ENCODE results near the gene C1RL.

C1RL gene, protein sequence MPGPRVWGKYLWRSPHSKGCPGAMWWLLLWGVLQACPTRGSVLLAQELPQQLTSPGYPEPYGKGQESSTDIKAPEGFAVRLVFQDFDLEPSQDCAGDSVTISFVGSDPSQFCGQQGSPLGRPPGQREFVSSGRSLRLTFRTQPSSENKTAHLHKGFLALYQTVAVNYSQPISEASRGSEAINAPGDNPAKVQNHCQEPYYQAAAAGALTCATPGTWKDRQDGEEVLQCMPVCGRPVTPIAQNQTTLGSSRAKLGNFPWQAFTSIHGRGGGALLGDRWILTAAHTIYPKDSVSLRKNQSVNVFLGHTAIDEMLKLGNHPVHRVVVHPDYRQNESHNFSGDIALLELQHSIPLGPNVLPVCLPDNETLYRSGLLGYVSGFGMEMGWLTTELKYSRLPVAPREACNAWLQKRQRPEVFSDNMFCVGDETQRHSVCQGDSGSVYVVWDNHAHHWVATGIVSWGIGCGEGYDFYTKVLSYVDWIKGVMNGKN

DNA sequence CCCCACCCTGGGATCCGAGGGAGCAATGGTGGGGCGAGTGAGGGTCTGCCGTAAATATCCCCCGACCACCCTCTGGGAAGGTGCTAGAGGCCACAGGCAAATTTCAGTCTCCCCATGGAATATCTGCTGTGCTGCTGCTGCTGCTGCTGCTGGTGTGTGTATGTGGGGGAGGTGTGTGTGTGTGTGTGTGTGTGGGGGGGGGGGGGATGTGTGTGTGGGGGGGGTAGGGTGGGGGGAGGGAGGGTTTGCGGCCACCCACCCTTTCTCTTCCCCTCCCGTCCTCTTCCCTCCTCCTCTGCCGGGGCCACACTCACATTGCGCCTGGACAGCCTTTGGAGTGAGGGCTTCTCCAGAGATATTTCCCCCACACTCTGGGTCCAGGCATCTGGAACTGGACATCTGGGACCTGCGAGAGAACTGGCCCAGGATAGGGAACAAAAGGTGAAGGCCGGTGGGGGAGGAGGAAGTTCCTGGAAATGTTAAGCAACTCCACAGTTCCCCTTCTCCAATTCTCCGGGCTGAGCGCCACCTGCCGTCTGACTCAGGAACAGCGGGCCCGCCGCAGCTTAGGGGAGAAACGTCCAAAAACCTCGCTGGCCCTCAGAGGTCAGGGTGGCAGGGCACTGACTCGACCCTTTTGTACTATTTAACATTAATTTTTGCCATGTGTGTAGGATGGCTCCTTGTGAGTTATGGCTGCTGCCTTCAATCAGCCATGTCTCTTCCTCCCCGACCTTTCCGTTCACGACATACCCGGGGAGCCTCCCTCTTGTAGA is at the start of gene C1RL:
Gene C1RL, minus strand, starts transcription at position 419 of the 776 bp plus-strand sequence. Its CDS starts 34 bp downstream, at position 385.
- DNase-seq: peak; percentile 69

DNA sequence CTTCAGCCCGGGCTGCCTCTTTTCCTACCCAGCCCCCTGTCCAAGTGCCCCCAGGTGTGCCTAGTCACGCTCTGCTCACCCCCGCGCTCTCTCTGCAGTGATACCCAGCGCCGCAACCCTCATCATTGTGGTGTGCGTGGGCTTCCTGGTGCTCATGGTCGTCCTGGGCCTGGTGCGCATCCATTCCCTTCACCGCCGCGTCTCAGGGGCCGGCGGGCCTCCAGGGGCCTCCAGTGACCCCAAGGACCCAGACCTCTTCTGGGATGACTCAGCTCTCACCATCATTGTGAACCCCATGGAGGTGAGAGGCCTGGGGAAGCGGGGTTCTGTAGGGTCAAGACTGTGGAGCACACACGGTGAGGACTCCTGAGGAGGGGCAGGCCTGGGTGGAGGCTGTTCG is 48.4 kb upstream of the C1RL start:
- DNase-seq: no peak

DNA sequence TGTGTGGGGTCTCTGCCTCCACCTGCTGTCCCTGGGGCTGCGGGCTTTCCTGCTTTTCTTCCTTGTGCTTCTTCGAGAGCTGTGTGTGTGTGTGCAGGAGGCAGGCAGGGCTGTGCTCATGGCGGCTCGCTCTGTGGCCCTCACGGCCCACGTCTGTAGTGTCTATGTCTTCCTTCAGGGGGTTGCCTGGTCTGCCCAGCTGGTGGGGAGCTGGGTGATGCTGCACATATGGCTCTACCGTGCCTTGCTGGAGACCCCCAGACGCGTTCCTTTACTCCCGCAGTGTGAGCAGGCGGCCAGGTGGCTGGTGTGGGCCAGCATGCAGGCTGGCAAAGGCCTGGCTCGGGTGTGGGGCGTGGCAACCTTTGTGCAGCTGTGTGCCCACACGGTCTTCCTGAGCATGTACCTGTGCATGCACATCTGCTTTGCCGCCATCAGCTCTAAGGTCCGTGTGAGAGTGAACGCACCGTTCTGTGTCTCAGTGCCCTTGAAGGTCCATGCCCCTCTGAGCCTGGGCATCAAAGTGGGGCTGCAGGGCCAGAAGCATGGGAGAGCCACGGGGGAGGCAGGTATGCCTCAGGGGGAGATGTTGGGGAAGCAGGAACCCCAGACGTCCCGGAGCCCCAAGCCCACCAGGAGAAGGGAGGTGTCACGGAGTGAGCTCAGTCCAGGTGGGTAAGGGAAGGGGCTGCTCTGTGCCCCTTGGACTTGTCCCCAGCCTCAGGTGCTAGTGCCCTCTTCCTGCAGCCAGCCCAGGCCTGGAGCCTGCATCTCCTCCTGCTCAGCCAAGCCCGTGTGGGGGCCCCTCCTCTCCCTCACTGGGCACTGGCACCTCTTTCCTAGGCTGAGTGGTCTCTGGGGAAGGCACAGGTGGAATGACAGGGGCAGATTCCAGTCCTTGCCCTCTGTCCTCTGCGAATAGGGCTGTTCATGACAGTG is 47.5 kb upstream of the C1RL start:
- DNase-seq: no peak

DNA sequence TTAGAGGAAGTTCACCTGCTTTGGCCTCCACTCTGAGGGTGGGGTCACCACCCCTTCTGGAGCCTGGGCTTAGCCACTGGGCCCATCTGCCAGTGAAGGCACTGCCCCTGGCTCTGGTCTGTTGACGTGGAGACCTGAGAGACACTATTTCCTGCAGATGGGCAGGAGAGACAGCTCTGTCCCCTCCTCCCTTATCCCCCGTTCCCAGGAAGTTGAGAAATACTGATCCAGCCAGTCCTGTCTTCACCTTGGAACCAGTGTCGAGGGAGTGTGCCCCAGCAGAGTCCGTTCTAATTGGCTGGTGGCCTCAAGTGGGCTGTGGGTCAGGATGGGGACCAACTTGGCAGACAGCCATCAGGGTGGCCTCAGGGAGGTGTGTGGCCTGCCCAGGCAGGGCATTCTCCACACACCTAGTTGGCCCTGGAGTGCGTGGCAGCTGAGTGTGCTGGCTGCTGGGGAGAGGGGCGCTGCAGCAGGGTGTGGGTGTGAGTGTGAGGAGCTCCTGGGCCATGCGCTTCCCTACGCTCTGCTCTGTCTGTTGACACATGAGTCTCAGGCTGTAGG is 46.5 kb upstream of the C1RL start:
- no peak for DNase-seq

DNA sequence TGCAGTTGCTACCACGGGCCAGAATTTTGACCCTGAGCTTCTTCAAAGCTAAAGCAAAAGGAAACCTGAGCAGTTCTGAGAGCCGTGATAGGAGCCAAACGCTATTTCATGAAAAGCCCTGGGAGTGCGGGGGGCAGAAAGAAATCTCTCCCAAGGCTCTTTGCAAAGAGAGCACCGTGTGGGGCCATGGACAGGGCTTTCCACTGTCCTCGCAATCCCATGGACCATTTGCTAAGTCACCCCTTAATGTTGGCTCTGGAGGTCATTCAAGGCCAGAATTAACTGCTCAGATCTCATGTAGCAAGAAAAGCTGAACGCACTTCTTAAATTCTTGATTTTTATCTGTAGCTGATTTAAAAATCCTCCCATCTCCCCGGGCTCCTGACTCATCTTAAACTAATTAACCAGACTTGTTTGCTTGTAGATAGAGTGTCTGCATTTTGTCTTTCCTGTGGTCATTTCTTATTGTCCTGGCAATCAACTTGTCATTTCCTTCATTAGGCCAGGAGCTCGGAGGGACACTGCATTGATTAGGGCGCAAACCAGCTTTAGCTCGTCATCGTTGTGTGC is 46.0 kb upstream of the C1RL start:
- no peak for DNase-seq

DNA sequence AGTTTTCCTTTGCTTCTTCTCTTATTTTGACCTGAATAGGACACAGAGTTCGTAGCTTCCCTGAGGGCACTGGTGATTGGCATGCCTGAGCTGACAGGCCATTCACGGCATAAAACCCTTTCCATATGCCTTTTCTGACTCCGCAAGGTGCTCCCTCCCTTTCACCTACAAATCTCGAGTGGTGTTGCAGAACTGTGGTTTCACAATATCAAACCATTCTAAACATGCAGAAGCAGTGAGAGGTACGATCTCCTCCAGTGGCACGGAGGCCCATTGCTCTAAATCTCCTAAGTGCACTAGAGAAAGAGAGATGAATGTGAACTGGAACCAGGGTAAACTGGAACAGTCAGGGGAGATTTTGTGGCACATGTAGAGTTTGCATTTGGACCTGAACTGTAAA is 45.0 kb upstream of the C1RL start:
- no peak for DNase-seq

DNA sequence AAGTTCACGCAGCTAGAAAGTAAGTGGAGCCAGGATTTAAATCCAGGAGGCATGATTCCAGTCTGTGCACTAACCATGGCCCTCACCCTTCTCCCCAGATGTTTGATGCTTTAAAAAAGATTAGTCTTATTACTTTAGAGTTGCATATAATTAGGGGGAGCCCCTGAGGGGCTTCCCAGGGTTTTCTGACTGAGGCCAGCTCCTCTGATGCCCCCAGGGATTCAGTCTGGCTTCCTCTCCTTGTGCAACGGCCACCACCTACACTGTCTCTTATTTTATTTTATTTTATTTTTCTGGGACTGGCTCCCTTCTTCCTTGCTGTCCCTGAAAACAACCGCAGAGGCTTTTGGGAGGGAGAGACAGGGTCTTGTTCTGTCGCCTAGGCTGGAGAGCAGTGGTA is 43.8 kb upstream of the C1RL start:
- no peak for DNase-seq

DNA sequence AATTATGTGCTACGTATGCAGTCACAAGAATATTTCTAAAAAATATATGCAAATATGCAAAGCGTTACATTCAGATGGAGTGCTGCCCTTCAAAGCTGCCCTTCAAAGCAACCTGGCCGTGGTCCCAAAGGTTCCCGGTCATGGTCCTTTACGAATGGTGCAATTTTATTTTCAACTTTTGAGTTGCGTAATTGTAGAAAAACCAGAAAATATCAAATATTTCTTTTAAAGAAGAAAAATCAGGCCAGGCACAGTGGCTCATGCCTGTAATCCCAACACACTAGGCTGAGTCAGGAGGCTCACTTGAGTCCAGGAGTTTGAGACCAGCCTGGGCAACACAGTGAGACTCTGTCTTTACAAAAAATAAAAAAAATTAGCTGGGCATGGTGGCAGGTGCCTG is 42.5 kb upstream of the C1RL start:
- DNase-seq: no peak

DNA sequence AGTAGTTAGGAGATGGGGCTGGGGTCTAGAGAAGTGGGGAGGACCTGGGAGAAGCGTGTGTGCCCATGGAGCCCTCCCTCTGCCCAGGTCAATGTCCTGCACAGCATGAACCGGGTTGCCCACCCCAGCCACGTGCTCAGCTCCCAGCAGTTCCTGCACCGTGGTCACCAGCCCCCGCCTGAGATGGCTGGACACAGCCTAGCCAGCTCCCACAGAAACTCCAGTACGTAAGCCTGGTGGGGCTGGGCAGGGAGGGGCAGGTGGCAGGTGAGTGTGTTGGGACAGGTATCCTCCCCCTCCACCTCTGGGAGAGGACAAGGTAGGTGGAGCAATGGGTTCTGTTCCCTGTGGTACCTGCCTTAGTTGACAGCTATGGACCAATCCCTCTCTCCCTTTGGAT is 41.8 kb upstream of the C1RL start:
- no peak for DNase-seq

DNA sequence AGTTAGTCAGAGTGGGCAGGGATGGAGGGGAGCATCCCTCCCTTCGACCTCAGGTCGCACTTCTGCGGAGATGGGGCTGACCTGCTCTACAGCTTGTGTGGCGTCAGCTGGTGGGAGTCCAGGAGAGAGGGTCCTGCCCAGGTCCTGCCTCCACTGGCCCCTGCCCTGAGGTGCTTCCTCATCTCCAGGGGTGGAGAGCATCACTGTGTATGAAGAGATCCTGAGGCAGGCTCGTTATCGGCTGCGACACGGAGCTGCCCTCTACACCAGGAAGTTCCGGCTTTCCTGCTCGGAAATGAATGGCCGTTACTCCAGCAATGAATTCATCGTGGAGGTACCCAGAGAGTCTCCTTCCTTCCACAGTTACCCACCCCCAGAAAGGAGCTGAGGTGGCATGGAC is 41.3 kb upstream of the C1RL start:
- DNase-seq: no peak

DNA sequence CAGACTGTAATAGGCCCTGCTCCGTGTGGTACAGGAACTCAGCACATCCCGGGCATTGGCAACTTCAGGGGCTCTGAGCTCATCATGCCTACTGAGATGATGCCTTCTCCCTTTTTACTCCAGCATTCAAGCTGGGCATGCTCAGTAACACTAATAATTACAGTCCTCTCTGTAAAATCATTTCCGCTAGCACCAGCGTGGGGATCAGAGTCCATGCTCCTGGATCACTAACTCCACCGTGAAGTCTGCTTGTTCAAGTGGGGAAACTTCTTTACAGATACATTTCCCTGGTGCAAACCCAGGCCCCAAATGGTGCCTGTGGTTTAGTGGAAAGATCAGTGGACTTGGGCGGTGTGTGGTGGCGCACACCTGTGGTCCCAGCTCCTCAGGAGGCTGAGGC is 37.9 kb upstream of the C1RL start:
- DNase-seq: no peak

DNA sequence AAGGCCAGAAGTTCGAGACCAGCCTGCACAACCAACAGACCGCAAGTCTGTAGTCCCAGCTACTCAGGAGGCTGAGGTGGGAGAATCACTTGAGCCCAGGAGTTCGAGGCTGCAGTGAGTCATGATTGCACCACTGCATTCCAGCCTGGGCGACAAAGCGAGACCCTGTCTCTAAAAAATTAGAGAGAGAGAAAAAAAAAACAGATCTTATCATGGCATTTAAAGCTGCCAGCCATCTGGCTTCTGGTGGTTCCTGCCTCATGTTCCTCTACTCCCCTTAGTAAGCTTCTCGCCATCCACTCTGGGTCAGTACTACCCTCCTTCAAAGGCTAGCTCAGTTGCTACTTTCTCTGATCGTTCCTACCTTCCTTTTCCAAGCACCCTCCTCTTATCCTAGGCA is 37.2 kb upstream of the C1RL start:
- no peak for DNase-seq

DNA sequence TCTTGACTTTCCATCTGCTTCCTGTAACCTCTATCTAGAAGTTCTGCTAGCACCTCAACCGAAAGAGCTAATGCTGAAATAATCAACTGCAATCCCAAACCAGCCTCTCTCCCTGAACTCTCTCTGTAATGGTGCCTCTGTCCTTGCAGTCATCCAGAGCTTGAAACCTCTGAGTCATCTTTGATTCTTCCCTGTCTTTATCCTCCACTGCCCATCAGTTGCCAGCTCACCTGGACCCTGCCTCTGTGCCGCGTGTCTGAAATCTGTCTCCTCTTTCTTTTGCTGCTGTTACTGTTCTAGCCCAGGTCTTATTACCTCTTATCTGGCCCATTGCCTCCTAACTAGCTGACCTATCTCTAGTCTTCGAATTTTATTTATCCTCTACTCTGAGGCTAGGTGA is 36.7 kb upstream of the C1RL start:
- DNase-seq: no peak

DNA sequence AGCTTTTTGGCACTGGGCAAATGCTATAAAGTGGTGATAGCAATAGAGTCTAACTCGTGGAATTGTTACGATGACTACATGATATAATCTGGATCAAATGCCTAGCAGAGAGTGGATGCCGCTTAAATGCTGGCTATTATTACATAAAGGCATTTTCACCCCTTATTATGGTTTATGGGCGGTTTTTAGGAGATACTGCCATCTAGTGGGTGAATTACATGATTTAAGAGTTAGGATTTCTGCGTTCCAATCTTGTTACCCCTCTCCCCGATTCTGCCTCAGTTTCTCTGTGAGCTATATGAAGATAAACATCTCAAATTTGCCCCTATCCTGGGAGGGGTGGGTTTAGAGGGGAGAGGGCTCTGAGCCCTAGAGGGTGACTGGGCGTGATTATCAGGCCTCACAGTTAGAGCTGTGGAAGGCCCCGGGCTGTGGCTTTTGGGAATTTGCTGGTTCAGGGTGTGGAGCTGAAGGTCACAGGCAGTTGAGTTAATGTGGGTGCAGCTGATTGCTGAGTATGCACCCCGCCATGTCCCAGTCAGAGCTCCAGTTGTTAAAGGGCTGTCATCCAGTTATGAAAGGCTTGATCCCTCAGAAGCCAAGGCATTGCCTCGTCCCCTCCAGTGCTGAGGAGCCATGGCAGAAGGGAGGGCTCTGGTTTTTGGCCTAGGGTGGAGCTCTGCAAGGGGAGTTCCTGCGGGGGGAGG is 35.6 kb upstream of the C1RL start:
- no peak for DNase-seq

DNA sequence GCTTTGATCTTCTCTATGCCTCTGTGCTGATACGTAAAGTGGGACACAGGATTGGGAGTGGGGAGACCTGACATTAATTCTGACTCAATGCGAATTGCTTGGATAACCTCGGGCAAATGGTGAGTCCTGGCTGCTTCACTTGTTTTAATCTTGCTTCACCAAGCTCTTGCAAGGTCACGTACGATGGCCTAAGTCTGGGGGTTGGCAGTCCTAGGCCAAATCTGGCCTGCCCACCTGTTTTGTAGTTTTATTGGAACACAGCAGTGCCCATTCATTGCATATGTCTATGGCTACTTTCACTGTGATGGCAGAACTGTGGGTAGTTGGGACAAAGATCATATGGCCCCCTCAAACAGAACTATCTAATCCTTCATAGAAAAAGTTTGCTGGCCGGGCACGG is 34.5 kb upstream of the C1RL start:
- no peak for DNase-seq

DNA sequence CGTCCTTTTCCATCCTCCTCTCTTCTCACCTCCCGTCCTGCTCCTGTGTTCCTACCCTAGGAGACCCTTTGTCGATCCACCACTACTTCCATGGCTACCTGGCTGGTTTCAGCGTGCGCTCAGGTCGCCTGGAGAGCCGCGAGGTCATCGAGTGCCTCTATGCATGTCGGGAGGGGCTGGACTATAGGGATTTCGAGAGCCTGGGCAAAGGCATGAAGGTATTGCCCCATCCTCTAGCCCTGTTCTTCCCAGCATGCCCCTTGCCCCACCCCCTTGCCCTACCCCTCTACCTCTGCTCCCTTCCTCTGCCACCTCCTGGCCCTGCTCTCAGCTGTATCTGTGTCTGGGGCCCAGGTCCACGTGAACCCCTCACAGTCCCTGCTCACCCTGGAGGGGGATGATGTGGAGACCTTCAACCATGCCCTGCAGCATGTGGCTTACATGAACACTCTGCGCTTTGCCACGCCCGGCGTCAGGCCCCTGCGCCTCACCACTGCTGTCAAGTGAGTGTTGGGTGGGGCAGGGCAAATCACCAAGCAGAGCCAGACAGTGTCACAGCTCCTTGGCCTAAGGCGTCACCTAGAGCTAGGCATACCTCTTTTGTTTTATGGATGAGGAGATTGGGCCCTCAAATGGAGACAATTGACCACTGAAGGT is 33.9 kb upstream of the C1RL start:
- no peak for DNase-seq

DNA sequence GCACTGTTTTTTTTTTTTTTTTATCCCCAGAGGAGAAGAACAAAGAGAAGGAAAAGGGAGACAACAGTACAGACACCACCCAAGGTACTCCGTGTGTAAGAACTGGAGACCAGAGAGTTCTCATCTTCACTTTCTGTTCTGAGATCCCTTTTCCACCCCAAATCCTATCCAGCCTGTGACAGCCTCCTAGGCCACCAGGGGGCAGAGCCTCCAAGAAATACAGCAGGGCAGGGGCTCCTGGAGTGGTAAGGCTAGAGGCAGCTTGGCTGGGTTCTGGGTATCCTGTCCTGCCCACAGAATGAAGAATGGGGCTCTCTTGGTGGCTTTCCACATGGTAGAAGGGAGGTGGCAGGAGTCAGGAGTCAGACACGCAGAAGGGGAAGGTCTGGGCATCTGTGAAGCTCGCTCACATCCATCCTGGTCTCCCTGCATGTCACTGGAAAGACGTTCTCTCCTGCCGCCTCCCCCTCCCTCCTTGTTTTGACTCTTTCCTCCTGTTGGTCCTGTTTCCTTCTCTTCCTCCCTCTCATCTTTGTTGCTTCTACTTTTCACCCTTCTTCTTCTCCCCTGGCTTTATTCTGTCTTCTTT is 33.1 kb upstream of the C1RL start:
- DNase-seq: peak; percentile 47

DNA sequence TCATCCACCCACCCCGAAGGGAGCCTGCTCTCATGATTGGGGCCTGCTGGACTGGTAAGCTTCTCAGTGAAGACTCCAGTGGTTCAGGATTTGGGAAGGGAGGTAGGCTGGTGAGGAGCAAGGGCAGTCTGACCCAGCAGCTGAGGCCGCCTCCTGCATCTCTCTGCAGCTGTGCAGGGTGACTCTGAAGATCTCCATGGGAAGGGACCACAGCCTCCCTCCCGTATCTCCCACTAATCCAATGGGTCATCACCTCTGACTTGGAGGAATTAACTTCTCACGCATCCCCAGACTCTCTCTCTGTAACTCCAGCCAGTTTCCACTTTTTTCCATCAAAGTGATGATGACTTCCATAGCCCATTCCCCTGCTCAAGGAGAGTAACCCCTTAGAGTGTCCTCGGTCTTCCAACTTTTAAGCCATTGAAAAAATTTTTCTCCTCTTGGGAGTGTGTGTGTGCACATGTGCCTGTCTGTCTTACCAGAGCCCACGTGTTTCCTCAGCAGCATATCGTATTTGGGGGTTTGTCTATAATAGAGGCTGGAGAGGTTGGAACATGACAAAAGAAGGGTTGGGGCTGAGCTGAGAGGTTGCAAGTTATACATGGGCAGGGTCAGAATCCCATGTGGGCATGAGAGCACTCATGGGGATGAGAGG is 32.5 kb upstream of the C1RL start:
- DNase-seq: no peak

DNA sequence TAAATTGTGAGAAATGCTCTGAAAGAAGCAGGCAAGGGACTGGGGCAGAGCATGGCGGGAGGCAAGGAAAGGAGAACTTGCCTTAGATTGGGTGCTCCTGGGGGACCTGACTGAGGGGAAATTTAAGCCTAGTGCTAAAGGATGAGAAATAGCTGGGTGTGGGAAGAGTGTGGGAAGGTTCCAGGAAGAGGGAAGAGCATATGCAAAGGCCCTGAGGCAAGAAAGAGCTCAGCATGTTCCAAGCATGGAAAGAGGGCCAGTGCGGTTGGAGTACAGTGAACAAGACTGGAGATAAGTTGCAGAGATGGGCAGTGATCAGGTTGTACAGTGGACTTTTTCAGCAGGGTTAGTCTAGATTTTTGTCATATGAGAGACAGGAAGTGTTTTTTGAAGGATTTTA is 30.2 kb upstream of the C1RL start:
- no peak for DNase-seq

DNA sequence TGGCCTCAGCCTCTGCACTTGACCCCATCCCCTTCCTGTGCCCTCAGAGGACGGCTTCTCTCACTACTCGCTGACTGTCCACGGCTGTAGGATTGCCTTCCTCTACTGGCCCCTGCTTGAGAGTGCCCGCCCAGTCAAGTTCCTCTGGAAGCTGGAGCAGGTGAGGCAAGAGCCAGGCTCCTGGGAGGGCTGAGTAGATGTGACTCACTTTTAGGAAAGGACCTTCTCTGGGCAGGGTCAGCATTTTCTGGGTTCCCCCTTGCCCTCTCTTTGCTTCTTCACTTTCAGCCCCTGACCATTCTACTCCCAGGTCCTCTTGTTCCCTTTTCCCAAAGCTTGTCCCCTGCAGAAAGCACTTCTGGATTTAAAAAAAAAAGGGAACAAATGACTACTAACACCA is 28.9 kb upstream of the C1RL start:
- DNase-seq: no peak

Measured in CD4-positive, alpha-beta T cell treated with Interleukin-15 for 1 hour (primary cell).